Activated effector memory CD4-positive, alpha-beta T cell treated with Interleukin-2 at 50 U/mL for 16 hours (primary cell): ENCODE measurements around the gene VWA8.

Experiments
- DNase-seq: peaks from one replicate; pipeline ENCODE4 v3.0.0-alpha.2; 2020

The VWA8 gene

DNA sequence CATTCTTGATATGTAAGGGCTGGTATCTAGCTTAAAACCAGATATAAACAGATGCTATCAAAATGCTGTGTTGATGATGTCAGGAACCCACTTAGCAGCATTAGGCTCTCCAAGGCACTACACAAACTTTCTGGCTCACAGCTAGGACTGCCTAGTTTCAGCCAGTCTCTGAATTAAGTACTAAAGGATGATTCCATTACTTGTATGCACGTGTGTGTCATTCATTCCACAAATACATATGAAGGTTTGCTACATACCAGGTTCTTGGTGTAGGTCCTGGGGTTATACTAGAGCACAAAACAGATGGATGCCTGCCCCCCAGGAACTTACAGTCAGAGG, 352.1 kb downstream of the VWA8 start:
- no peak for DNase-seq

DNA sequence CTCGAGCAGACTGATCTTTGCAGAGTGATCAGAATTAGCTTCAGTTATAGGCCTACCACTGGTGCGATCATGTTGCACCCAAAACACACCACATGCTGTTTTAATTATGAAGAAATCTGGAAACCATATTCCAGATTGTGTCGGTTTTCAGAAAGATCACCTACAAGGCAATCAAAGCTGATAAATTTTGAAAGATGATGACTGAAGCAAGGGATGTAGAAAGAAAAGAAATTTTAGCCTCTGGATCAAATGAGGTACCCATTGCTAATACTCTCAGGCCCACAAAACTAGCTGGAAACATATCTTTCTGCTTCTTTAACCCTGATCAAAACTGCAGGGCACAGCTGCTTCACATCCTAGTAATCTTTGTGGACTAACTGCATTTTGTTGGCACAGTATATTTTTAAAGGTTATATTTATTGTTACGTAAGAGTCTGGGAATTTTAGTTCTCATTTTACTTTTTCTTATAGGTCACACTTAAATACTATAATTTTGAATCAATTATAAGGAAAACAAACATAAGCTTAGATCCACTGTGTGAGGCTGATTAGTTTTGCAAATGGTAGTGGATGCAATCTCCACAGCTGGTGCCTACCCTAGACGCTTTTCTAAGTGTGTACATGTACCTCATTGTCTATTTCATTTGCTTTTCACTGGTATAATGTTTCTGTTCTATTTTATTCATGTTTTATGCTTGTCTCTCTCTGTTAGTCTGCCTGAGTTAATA, 352.6 kb downstream of the VWA8 start:
- no peak for DNase-seq

DNA sequence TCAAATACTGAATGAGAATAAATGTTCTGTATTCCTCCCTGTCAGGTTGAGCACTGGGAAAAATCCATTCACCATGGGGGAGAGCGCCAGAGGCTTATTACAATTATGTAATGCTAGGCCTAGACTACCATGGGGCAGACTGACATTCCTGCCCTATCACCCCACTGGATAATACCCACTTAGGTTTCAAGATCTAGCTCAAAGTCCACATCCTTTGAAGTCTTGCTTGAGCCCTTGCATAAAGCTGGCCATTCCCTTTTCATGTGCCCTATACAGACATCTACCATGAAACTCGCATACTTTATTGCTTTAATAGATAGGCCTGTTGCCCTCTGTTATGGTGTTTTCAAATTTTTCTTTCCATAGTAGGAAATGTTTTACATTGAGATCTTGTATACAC, 354.3 kb downstream of the VWA8 start:
- DNase-seq = no peak

DNA sequence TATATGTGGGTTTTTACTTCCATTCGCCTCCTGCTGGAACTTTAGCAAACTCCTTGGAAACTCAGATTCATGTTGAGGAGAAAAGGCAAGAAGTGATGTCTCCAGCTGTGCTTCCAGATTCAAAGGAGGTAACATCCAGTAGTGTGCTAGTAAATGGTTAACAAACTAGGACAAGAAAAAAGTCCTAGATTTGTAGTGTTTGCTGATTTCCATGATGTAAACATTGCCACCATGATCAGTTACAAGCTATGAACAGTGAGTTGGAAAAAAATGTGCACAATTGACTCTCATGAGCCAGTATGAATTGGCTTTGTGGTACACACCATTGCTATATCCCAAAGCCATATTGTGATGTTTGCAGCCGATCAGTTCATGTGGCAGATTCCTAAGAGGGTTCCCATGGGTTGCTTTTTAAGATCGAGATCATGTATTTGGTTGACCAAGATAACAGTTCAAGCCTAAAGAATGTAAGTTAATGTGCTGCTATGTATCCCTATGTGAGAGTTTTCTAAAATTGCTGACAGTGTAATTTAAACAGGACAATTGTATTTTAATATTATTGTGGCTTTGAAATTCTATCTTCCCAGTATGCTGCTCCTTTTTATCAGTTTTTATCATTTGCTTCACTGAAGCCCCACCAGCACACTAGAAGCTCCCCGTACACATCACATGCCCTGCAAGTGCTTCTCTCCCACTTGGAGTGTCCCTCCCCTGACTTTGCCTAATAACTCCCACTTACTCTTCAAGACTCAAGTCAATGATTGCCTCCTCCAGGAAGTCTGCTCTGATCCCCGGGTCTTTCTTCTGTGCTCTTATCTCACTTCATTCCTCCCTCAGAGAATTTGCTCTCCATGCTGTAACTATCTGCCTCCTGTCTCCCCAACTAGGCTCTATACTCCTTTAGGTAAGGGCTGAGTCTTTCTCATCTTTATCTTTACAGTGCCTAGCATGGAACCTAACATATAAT, 355.3 kb downstream of the VWA8 start:
- DNase-seq = no peak

DNA sequence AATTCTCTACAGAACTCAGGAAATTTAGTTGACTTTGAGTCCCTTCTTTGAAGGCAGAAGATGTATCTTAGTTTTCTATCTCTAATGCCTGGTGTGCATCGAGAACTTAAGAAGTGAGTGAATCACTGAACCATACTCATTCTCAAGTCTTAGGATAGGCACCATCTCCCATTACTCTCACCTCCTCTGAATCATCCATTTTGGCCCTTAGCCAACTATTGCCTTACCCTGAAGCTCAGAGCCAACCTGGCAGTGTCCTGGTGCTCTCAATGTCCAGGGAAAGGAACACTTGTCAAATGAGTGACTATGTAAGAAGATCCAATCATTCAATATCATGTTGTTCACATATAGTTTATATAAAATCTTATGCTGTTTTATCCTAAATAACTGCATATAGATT, 357.0 kb downstream of the VWA8 start:
- no peak for DNase-seq

DNA sequence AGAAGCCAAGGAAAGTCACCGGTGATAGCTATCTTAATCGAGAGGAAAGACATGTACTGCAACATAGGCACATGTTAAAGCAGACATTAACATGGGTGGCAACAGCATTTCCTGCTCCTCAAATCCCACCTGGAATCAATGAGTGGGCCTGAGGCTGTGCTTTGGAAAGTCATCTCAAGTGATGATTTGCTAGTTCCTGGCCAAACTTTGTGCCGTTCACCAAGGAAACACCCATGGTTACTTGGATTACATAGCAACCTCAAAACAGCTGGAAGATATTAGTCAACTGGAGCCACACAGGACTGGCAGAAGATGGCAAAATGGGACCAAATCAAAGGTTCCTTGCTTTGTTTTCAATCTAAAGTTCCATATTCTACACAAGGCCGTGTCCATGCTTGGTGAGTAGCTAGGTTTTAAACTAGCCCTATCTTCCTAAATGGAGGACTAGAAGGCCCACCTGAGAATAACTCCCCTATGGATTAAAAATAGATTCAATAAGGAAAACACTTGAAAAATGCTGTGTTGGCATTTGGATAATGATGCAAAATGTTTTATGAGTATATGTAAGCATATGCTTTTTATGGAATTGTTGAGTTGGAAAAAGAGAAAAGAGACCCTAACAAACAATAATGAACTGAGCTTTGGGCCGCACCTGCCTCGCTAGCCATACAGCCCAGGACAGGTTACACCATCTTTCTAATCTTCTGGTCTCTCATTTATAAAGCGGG, 359.0 kb downstream of the VWA8 start:
- no peak for DNase-seq

DNA sequence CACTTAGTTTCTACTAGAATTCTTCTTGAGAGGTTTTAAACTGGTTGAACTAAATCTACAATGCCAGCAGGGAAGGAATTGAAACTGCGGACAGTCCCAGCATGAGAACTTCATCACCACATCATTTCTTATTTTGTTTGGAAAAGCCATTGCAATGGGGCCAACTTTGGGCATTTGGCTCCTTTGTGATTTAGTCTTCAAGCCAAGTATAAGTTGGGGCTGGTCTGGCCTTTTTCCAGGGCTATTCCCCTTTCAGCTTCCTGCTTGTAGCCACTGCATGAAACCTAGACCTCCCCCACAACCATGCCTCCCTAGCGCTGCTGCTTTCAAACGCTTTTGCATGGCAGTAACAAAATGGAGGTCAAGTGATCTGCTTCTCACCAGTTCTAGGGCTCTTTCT, 361.3 kb downstream of the VWA8 start:
- DNase-seq = no peak

DNA sequence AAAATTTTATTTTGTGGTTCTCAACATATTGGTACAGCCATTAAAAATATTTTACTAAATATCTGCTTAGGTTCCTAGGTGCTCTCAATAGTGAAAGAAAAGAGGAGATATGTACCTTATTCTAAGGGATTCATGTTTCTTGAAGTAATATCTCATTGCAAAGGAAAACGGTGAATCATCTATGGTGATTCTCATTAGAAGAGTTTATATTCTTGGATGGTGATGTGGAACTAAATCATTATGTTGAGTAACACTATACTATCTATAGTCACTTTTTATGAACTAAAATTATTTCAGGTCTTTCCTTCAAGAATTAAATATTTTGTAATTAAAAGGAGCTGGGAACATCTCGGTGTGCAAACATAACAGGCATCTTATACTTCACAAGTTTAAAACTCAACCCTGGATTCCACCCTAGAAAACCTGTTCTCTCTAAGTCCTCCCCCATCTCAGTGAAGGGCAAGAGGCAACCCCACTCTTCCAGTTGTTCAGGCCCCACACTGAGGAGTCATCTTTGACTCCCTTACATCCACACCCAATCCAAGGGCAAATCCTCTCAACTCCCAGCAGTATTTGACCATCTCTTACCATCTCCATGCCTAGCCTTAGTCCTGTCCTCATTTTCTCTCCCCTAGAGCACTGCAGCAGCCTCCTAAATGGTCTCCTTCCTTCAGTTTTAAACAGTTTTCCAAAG, 363.4 kb downstream of the VWA8 start:
- no peak for DNase-seq

DNA sequence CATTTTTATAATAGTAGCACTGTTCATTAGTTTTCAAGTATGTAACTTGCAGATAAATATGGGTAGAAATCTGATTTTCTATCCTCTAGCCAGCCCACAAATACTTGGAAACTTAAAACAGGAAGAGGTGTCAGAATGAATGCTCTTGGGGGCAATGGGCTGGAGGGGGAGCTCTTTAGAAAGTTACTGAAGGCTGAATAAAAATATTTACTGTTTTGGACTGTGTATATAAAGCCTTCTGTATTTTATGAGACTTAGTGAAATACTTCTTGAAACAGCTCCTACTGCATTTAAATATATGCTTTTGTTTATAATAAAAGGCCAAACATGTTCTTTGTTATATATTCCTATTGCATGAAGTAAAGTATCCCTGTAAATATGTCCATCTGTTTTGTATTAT, 364.7 kb downstream of the VWA8 start:
- no peak for DNase-seq

DNA sequence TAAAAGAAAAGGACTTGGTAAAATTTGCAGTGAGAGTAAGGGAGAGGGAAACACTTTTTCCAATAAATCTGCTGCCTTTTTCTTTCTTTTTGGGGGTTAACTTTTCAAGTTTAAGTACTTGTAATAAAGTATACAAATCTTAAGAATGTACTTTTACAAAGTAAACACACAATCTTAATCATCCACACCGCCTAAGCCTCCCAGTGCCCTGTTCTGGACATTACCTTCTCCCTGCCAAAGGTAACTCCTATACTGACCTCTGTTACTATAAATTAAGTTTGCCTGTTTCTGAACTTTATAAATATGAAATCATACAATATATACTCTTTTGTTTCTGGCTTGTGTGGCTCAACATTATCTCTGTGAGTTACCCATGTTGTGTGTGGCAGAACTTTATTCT, 365.6 kb downstream of the VWA8 start:
- DNase-seq = no peak

DNA sequence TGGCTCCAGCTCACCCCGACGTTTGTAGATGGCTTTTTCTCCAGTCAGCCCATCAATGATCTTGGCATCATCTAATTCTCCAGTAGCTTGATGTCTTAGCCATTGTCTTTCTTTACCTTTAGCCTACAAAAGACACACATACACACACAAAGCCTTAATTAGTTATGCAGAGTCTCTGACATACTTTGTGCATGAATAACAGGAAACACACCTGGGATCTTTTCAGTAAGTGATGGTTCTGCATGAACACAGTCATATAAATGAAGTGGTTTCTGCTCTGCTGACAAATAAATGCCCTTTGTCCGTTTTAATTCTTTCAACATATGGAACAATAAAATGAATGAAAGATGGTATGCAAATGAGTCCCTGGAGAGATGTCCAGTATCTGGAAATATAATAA, 370.3 kb downstream of the VWA8 start:
- no peak for DNase-seq

DNA sequence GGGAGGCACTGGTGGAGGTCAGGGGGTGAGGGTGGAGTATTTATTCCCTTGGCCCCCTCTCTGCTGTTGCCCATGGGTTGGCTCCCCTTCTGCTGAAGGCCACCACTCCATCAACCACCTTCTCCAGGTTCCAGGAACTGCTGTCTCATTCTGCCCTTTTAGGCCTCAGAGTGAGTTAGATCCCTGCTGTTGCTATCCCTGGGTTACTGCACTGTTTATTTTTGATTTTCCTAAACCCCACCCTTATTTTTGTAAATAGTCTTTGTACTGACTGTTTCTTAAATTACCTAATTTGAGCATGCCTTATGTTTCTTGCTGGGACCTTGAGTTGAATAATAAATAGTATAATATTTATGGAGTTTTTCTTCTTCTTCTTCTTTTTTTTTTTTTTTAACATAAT, 370.8 kb downstream of the VWA8 start:
- DNase-seq = no peak

DNA sequence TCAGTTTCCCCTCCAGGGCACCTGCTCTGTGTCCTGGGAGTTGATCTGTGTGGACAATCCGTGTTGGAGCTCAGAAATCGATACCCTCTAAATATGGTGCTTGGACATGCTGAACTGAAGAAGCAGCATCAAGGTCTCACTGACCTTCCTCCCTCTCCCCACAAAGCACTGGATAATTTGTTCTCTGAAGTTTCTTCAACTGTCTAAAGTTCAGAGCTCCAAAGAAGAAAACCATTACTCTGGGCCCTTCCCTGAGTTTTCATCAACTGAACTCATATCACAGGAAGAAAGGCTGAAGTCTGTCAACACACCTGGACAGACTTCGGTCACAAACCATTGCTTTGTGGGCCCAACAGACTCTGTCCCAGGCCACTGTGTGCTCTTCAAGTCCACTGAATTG, 371.5 kb downstream of the VWA8 start:
- DNase-seq = no peak

DNA sequence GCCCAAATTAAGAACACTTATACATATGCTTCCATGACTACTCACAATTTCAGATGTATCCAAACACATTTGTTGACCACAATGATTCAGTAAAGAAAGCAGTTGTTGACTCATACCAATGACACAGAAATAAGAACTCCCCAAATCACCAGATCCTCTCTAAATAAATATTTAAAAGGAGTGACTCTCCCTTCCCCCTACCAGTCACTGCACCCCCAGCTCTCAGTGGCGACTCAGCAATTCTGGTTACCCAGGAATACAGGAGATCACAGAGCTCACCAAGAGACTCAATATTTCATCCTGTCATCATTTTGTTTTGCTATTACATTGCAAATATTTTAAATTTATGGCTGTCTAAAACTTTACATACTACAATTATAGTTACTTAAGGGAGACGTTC, 372.0 kb downstream of the VWA8 start:
- DNase-seq = no peak

DNA sequence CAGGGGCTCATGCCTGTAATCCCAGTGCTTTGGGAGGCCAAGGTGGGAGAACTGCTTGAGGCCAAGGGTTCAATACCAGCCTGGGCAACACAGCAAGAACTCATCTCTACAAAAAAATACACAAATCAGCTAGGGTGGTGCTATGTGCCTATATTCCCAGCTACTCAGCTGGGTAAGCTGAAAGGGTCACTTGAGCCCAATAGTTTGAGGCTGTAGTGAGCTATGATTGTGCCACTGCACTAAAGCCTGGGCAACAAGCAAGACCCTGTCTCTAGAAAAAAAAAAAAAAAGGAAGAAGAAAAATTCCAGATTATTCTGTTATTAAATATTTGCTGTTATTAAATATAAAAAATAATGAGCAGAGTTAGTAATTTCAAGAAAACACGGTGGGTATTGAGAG, 372.5 kb downstream of the VWA8 start:
- no peak for DNase-seq

DNA sequence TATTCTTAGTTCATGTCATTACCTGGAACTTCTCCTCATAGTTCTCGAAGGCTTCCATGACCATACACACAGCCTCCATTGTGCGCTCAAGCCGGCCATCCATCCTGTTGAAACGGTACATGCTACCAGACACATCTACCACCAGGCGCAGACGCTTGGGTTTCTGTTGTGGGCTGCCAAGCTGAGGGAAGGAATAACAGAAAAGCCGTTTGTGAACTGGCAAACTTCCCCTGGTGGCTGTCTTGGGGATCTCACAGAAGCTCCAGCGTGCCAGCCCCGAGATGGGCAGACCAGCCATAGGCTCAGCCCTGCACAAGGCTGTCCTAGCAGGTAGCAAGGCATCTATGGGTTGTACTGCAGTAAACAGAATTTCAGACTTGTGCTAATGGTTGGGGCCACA, 373.4 kb downstream of the VWA8 start:
- DNase-seq = no peak

DNA sequence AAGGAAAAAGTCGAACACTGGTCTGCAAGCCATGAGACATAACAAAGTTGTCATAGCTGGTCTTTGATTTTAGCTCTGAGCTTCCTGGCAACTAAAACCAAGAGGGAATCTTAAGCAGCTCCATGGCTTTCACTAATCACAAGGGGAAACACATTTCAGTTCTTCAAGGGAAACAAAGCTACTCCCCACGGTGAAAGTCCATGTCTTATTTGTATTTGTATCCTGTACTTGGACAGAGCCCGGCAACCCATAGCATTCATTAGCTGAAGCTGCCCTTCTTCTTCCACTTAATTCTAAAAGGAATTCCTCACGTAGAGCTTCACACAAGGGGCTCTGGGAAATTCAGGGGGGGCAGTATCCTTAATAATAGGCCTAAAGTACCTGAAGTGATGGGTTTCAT, 374.7 kb downstream of the VWA8 start:
- no peak for DNase-seq

DNA sequence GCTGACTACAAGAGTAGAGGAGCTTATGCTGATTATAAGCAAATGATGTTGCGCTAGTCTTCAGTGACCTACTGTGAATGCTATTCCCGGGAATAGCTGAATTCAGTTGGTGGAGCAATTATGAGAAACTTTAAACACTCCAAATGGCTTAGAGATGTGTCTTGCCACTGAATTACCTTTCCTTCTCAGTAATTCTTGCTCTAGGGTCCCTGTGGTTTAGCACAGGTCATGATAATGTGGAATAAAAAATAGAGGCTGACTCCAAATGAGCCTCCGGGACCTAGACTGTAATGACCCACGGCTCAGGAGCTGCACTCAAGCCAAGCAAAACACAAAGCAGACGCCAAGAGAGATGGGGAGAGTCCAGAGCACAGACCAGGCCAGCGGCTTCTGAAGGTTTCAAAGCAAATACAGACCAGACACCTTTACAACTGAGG, 378.9 kb downstream of the VWA8 start:
- no peak for DNase-seq

DNA sequence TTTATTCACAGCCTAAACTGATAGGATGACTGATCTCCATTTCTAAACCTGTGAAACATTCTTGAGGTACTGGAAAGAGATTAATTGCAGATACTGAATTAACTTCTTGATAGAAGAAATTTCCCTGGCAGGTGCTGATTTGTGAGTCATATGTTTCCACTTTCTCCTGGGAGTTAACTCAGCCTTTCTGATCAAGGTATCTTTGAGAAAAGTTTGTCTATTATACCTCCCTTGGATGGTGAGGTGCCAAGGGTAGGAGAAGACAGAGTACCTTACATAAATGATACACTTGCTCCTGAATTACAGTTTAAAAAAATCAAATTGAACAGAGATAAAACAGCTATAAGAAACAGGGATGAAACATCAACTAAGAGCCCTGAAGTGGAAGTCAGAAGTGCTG, 380.6 kb downstream of the VWA8 start:
- no peak for DNase-seq

DNA sequence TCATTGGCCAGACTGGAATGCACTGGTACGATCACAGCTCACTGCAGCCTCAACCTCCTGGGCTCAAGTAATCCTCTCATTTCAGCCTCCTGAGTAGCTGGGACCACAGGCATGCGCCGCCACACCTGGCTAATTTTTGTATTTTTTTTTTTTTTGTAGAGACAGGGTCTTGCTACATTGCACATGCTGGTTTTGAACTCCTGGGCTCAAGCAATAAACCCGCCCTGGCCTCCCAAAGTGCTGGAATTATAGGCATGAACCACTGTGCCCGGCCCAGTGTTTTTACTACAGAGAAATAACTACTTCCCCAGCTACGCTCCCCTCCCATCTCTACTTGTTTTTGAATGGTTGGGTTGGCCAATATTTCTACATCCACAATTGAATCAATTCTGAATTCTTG, 381.0 kb downstream of the VWA8 start:
- no peak for DNase-seq

DNA sequence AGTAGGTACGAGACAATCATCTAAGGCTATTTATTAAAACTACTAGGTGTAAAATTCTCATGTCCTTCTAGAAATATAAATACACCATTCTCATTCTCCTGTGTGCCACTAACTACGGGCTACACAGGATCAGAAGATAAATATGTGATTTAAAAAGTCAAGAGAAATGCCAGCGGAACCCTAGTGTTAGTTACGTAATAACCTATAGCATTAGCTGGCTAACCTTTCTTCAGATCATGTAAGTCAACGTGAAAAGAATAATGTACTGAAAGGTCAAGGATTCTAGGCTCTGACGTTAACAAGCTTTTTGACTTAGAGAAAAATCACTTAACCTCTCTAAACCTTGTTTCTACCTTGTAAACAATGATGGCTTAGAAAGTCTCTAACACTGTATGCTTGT, 381.7 kb downstream of the VWA8 start:
- DNase-seq = no peak

DNA sequence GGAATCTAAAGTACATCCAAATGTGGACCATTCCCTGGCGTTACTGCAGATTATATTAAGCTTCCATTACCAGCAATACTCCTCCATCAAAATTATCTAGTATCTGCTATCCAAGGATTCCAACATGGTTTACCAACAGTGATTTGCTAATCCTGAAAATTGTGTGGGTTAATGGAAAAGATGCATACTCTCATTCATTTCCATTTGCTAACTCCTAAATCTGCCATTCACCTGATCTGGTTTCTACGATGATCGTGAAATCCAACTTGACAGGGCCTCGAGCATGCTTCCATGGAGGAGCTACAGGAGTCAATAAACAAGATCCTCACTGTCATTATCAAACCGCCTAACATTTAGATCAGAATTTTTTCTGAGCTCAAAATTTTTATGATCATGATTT, 382.5 kb downstream of the VWA8 start:
- DNase-seq = no peak

DNA sequence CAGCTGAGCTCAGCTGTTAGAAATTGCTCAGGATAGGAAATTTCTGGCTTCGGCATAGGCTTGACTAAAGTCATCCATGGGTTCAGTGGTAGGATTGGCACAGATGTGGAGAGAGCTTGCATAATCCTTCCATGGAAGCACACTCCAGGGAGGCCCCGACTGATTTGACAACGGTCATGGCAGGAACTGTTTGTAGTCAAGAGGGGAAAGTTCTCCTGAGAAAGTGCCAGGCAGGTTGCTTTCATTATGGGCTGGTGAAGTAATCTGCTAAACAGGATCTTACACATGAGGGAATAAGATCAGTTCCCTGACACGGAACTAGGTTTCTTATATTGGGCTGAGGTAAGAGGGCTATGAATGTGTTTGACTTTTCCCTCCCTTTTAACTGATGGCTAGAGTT, 383.5 kb downstream of the VWA8 start:
- no peak for DNase-seq
